Astrocyte (in vitro differentiated cells and primary cell): ENCODE results near the gene MARK2. TPM values are rescaled to one million over a fixed set of nuclear protein-coding genes. Genes with fewer than 3 reads are reported as not detected.

Experiments
- DNase-seq: peaks from one replicate; pipeline ENCODE4 v3.0.0-alpha.2; 2010; ENCODE audit warnings: low read depth
- FAIRE-seq: peaks from 2 replicates; lab custom pipeline; 2011; peaks lifted over from hg19 to GRCh38; lab: Jason Lieb, UNC
- H2AFZ ChIP-seq: 2 replicates; pipeline ENCODE4 v1.6.0; 2012; ENCODE audit warnings: low read depth, low read length, inconsistent platforms
- H3K27ac ChIP-seq: 2 replicates; pipeline ENCODE4 v1.5.1; 2011; ENCODE audit warnings: low read depth, low read length, inconsistent platforms
- H3K27me3 ChIP-seq: 2 replicates; pipeline ENCODE4 v1.6.0; 2011; ENCODE audit warnings: low read length, inconsistent platforms; ENCODE audit not compliant: insufficient read depth
- H3K36me3 ChIP-seq: 2 replicates; pipeline ENCODE4 v1.5.1; 2011; ENCODE audit warnings: low read length, inconsistent platforms; ENCODE audit not compliant: insufficient read depth
- H3K4me1 ChIP-seq: 2 replicates; pipeline ENCODE4 v1.5.1; 2011; ENCODE audit warnings: low read length, inconsistent platforms; ENCODE audit not compliant: insufficient read depth
- H3K4me2 ChIP-seq: 2 replicates; pipeline ENCODE4 v1.6.0; 2012; ENCODE audit warnings: low read length, inconsistent platforms
- H3K4me3 ChIP-seq: 2 replicates; pipeline ENCODE4 v1.5.1; 2011; ENCODE audit warnings: low read depth, mild to moderate bottlenecking, low read length, inconsistent platforms; ENCODE audit not compliant: insufficient read depth
- H3K79me2 ChIP-seq: 2 replicates; pipeline ENCODE4 v1.6.0; 2012; ENCODE audit warnings: mild to moderate bottlenecking, low read length, inconsistent platforms; ENCODE audit not compliant: insufficient read depth
- H3K9ac ChIP-seq: 2 replicates; pipeline ENCODE4 v1.6.0; 2012; ENCODE audit warnings: mild to moderate bottlenecking, low read length, inconsistent platforms
- H3K9me3 ChIP-seq: 2 replicates; pipeline ENCODE4 v1.5.1; 2012; ENCODE audit warnings: low read depth, mild to moderate bottlenecking, low read length, inconsistent platforms; ENCODE audit not compliant: insufficient read depth
- H4K20me1 ChIP-seq: 2 replicates; pipeline ENCODE4 v1.6.0; 2012; ENCODE audit warnings: low read length, inconsistent platforms; ENCODE audit not compliant: insufficient read depth
- H3K27ac Mint-ChIP-seq: one replicate; pipeline ENCODE4 v1.8.0; 2021; ENCODE audit warnings: mild to moderate bottlenecking, mixed read lengths; ENCODE audit not compliant: unreplicated experiment
- H3K27me3 Mint-ChIP-seq: one replicate; pipeline ENCODE4 v1.8.0; 2021; ENCODE audit warnings: low read depth, mixed read lengths; ENCODE audit not compliant: unreplicated experiment
- H3K36me3 Mint-ChIP-seq: one replicate; pipeline ENCODE4 v1.8.0; 2021; ENCODE audit warnings: low read depth, mixed read lengths; ENCODE audit not compliant: unreplicated experiment
- H3K4me1 Mint-ChIP-seq: one replicate; pipeline ENCODE4 v1.8.0; 2021; ENCODE audit warnings: low read depth, mixed read lengths; ENCODE audit not compliant: unreplicated experiment
- H3K4me3 Mint-ChIP-seq: one replicate; pipeline ENCODE4 v1.8.0; 2021; ENCODE audit warnings: mild to moderate bottlenecking, moderate library complexity, mixed read lengths; ENCODE audit not compliant: unreplicated experiment
- H3K9me3 Mint-ChIP-seq: one replicate; pipeline ENCODE4 v1.8.0; 2021; ENCODE audit warnings: mild to moderate bottlenecking, mixed read lengths; ENCODE audit not compliant: unreplicated experiment
- CTCF ChIP-seq: IDR thresholded peaks from 2 replicates; pipeline ENCODE4 v1.5.1; 2011; ENCODE audit warnings: low read depth, mild to moderate bottlenecking, inconsistent platforms, low read length, moderate library complexity; ENCODE audit not compliant: insufficient read depth
- EZH2 ChIP-seq: IDR thresholded peaks from 2 replicates; pipeline ENCODE4 v1.6.1; 2012; ENCODE audit warnings: mild to moderate bottlenecking, low read length, inconsistent platforms; ENCODE audit not compliant: insufficient read depth
- total RNA-seq: library from RNA; stranded (reverse); gene quantifications from 2 replicates; pipeline ENCODE4 v1.2.1, GENCODE V29; 2021

MARK2 gene
- total RNA-seq, 1 donor from 2014 or later = 38.1 TPM

- H3K4me1 Mint-ChIP-seq = peaks cover 37% of the 10 kb centered on the region
- Histone ChIP-seq H3K36me3 (no peaks in the 10 kb centered on the region), H3K4me2 (peak overlapping the region; percentile 56), H2AFZ (no peak overlapping the region), H3K79me2 (peaks cover 92% of the 10 kb centered on the region), H3K9me3 (no peaks in the 10 kb centered on the region), H3K4me1 (peaks cover 18% of the 10 kb centered on the region), H3K9ac (no peak overlapping the region), H3K4me3 (no peak overlapping the region), H3K27ac (no peak overlapping the region), H3K27me3 (no peaks in the 10 kb centered on the region), H4K20me1 (peaks cover 97% of the 10 kb centered on the region)
- DNase-seq = peak; percentile 89
- TF ChIP-seq EZH2 (no peak), CTCF (peak; percentile 28)
- peak; percentile 76 for FAIRE-seq
- H3K27me3 Mint-ChIP-seq = no peaks in the 10 kb centered on the region
- H3K4me3 Mint-ChIP-seq = no peak overlapping the region
- H3K36me3 Mint-ChIP-seq = peaks cover 6% of the 10 kb centered on the region
- no peak overlapping the region for H3K27ac Mint-ChIP-seq
- no peaks in the 10 kb centered on the region for H3K9me3 Mint-ChIP-seq
These were observed 33.3 kb downstream of the MARK2 start for GRCh38 chr11:63871962-63872799.

- Histone ChIP-seq H4K20me1 (peaks cover 97% of the 10 kb centered on the region), H3K4me3 (no peak overlapping the region), H3K27ac (no peak overlapping the region), H3K36me3 (no peaks in the 10 kb centered on the region), H2AFZ (no peak overlapping the region), H3K27me3 (no peaks in the 10 kb centered on the region), H3K9ac (no peak overlapping the region), H3K4me2 (no peak overlapping the region), H3K4me1 (peaks cover 18% of the 10 kb centered on the region), H3K79me2 (peaks cover 92% of the 10 kb centered on the region), H3K9me3 (no peaks in the 10 kb centered on the region)
- Mint-ChIP-seq H3K9me3 (no peaks in the 10 kb centered on the region), H3K36me3 (peaks cover 6% of the 10 kb centered on the region), H3K27ac (no peak overlapping the region), H3K4me3 (no peak overlapping the region), H3K4me1 (peaks cover 34% of the 10 kb centered on the region), H3K27me3 (no peaks in the 10 kb centered on the region)
- FAIRE-seq (no peak), DNase-seq (no peak)
- no peak for TF ChIP-seq EZH2
- TF ChIP-seq CTCF = no peak
These were observed 33.9 kb downstream of the MARK2 start for GRCh38 chr11:63872800-63873197.

- no peak for FAIRE-seq
- Histone ChIP-seq H3K9me3 (no peaks in the 10 kb centered on the region), H3K79me2 (peaks cover 90% of the 10 kb centered on the region), H3K9ac (no peak overlapping the region), H3K4me3 (no peak overlapping the region), H3K27me3 (no peaks in the 10 kb centered on the region), H3K36me3 (no peaks in the 10 kb centered on the region), H4K20me1 (peaks cover 98% of the 10 kb centered on the region), H3K27ac (no peak overlapping the region), H3K4me1 (peaks cover 18% of the 10 kb centered on the region), H2AFZ (no peak overlapping the region), H3K4me2 (no peak overlapping the region)
- no peak overlapping the region for H3K4me3 Mint-ChIP-seq
- H3K9me3 Mint-ChIP-seq = no peaks in the 10 kb centered on the region
- no peaks in the 10 kb centered on the region for H3K27me3 Mint-ChIP-seq
- no peak for TF ChIP-seq EZH2
- no peak for TF ChIP-seq CTCF
- no peak overlapping the region for H3K27ac Mint-ChIP-seq
- no peak for DNase-seq
- peaks cover 8% of the 10 kb centered on the region for H3K36me3 Mint-ChIP-seq
- peaks cover 36% of the 10 kb centered on the region for H3K4me1 Mint-ChIP-seq
These were observed 34.4 kb downstream of the MARK2 start for GRCh38 chr11:63873311-63873710.
